RPMI7951 (cell line): Measurements from ENCODE around the gene CAPN2. TPM values are rescaled to one million over a fixed set of nuclear protein-coding genes. Genes with fewer than 3 reads are reported as not detected.

Source experiments
- total RNA-seq: library from RNA; depleted of rRNA; stranded (reverse); fragments of >200 nt; shearing (Covaris generic); gene quantifications from 2 replicates; pipeline ENCODE4 v1.2.3, GENCODE V29; 2014; rRNA removed

CAPN2 gene
- total RNA-seq, 1 experiment from 2014 or later, result 247 TPM

Other genes with a start within 250 kb of the CAPN2 start
- gene CAPN8, start 46.8 kb upstream of the CAPN2 start, total RNA-seq, result not detected in 2 replicates
- gene TP53BP2, start 133.4 kb downstream of the CAPN2 start, total RNA-seq, result 19.2 and 23.7 TPM in 2 replicates